ENCODE results near the gene GNLY. TPM values are rescaled to one million over a fixed set of nuclear protein-coding genes. Genes with fewer than 3 reads are reported as not detected.

GNLY gene
- total RNA-seq, 1 donor from 2014 or later = not detected

DNA sequence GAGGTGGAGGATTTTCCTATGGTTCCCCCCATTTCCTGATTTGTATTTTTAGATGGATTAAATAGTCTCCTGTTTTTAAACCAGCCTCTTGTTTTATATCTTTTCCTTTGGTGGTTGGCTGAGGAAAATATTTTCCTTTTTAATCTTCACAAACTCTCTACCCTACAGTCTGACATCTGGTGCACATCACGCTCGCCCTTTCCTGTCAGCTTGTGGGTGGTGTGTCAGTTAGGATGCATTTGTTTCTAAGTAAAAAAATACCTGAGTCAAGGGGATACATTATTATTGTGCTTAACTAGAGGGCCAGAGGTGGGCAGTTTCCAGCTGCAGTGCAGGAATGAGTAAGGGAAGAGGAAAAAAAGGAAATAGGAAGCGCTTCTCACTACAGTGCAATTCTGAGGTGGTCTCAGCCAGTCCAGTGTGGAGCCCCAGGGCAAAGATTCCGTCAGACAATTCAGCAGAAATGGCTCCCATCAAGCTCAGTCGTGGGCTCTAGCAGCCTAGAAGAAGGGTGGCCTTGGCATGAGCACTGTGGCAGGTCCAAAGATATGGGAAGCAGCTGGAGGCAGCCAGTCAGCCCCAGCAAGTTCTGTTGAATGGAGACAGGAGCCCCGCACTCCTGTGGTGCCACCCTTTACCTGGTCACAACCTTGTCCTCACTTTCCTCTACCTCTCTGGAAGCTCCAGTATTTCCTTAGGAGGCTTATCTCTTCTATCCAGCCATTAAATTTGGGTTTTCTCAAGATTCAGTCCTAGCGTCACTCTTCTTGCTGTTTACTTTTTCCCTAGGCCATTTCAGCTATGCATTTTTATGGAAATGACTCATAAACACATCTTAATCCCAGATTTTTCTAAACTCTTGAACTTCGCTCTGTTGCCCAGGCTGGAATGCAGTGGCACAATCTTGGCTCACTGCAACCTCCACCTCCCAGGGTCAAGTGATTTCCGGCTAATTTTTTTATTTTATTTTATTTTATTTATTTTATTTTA, 44.7 kb upstream of the GNLY start:
- DNase-seq (ENCODE audit: low spot score) = no peak
- no peaks in the 10 kb centered on the region for H3K9me3 Mint-ChIP-seq (ENCODE audit: low read depth)
- TF ChIP-seq, protein P1, sequence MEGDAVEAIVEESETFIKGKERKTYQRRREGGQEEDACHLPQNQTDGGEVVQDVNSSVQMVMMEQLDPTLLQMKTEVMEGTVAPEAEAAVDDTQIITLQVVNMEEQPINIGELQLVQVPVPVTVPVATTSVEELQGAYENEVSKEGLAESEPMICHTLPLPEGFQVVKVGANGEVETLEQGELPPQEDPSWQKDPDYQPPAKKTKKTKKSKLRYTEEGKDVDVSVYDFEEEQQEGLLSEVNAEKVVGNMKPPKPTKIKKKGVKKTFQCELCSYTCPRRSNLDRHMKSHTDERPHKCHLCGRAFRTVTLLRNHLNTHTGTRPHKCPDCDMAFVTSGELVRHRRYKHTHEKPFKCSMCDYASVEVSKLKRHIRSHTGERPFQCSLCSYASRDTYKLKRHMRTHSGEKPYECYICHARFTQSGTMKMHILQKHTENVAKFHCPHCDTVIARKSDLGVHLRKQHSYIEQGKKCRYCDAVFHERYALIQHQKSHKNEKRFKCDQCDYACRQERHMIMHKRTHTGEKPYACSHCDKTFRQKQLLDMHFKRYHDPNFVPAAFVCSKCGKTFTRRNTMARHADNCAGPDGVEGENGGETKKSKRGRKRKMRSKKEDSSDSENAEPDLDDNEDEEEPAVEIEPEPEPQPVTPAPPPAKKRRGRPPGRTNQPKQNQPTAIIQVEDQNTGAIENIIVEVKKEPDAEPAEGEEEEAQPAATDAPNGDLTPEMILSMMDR (IDR thresholded peaks at IDR 0.05) = no peak
- no peak overlapping the region for H3K4me3 Mint-ChIP-seq (ENCODE audit: unreplicated experiment)
- H3K36me3 Mint-ChIP-seq (ENCODE audit: low read depth) = peaks cover 41% of the 10 kb centered on the region
- H3K27ac Mint-ChIP-seq (ENCODE audit: unreplicated experiment) = peak overlapping the region; percentile 57
- H3K4me1 Mint-ChIP-seq (ENCODE audit: low read depth) = peaks cover 17% of the 10 kb centered on the region
- no peaks in the 10 kb centered on the region for H3K27me3 Mint-ChIP-seq (ENCODE audit: low read depth)

DNA sequence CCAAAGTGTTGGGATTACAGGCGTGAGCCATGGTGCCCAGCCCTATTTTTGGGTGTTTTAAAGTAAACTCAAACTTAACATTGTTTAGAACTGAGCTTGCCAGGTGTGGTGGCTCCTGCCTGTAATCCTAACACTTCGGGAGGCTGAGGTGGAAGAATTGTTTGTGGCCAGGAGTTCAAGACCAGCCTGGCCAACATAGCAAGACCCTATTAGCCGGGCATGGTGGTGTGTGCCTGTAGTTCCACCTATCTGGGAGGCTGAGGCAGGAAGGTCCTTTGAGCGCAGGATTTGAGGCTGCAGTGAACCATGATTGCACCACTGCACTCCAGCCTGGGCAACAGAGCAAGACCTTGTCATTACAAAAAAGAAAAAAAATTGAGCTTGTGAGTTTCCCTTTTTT, 43.7 kb upstream of the GNLY start:
- H3K9me3 Mint-ChIP-seq (ENCODE audit: low read depth) = no peaks in the 10 kb centered on the region
- peaks cover 37% of the 10 kb centered on the region for H3K36me3 Mint-ChIP-seq (ENCODE audit: low read depth)
- peaks cover 17% of the 10 kb centered on the region for H3K4me1 Mint-ChIP-seq (ENCODE audit: low read depth)
- no peak overlapping the region for H3K4me3 Mint-ChIP-seq (ENCODE audit: unreplicated experiment)
- TF ChIP-seq, protein P1 (IDR thresholded peaks at IDR 0.05) = no peak
- no peak overlapping the region for H3K27ac Mint-ChIP-seq (ENCODE audit: unreplicated experiment)
- DNase-seq (ENCODE audit: low spot score) = no peak
- H3K27me3 Mint-ChIP-seq (ENCODE audit: low read depth) = no peaks in the 10 kb centered on the region

DNA sequence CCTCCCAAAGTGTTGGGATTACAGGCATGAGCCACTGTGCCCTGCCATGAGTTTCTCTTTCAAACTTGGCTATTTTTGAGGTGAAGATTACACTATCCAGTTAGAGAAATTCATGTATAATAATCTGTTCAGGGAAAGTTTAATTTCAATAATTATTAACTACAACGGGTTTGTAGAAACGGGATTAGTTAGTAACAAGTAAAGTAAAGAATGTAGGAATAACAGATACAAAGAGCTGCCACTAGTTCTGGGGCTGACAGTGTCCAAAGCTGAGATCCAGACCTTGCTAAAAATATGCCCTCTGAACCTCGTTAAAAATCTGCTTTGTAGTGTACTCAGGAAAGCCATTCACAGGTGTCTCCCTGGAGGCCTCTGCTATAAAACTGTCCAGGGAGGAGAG, 43.1 kb upstream of the GNLY start:
- H3K36me3 Mint-ChIP-seq (ENCODE audit: low read depth) = peaks cover 36% of the 10 kb centered on the region
- no peak overlapping the region for H3K27ac Mint-ChIP-seq (ENCODE audit: unreplicated experiment)
- peaks cover 17% of the 10 kb centered on the region for H3K4me1 Mint-ChIP-seq (ENCODE audit: low read depth)
- H3K9me3 Mint-ChIP-seq (ENCODE audit: low read depth) = no peaks in the 10 kb centered on the region
- H3K27me3 Mint-ChIP-seq (ENCODE audit: low read depth) = no peaks in the 10 kb centered on the region
- H3K4me3 Mint-ChIP-seq (ENCODE audit: unreplicated experiment) = no peak overlapping the region
- DNase-seq (ENCODE audit: low spot score) = no peak
- TF ChIP-seq, protein P1 (IDR thresholded peaks at IDR 0.05) = no peak

DNA sequence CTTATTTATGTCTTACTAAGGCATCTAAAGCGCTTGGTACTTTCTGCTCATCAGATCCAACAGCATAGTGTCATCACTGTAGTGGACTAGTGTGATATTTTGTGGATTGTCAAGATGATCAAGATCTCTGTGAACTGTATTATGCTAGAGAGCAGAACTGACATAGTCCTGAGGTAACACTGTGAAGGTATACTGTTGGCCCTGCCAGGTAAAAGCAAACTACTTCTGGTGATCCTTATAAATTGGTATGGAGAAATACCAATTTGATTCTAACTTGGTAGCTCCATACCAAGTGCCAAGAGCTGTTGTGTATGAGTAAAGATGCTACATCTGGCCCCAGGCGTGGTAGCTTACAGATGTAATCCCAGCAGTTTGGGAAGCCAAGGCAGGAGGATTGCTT, 42.1 kb upstream of the GNLY start:
- Mint-ChIP-seq H3K4me1 (ENCODE audit: low read depth) (peaks cover 17% of the 10 kb centered on the region), H3K9me3 (ENCODE audit: low read depth) (no peaks in the 10 kb centered on the region), H3K36me3 (ENCODE audit: low read depth) (peaks cover 32% of the 10 kb centered on the region), H3K27me3 (ENCODE audit: low read depth) (no peaks in the 10 kb centered on the region), H3K4me3 (ENCODE audit: unreplicated experiment) (no peak overlapping the region), H3K27ac (ENCODE audit: unreplicated experiment) (no peak overlapping the region)
- DNase-seq (ENCODE audit: low spot score) = no peak
- TF ChIP-seq, protein P1 (IDR thresholded peaks at IDR 0.05) = no peak

DNA sequence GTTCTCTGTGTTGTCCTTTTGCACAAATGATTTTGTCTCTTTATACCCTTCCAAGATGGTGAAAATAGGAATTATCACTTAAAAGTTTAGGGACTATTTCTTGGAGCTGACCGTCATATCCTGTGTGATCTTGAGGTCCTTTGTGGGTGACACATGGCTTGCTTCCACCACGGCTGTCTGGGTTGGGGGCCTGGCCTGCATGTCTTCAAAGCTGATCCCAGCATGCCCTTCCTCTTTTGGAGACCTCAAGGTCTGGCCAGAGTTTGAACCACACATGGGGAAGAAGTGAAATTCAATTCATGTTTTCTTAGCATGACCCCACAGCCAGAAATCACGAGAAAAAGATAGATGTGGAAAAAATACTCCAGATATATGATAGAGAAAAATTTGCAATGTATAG, 40.2 kb upstream of the GNLY start:
- no peaks in the 10 kb centered on the region for H3K27me3 Mint-ChIP-seq (ENCODE audit: low read depth)
- H3K36me3 Mint-ChIP-seq (ENCODE audit: low read depth) = peaks cover 25% of the 10 kb centered on the region
- peaks cover 10% of the 10 kb centered on the region for H3K4me1 Mint-ChIP-seq (ENCODE audit: low read depth)
- no peak for DNase-seq (ENCODE audit: low spot score)
- no peak overlapping the region for H3K4me3 Mint-ChIP-seq (ENCODE audit: unreplicated experiment)
- TF ChIP-seq, protein P1 (IDR thresholded peaks at IDR 0.05) = no peak
- no peak overlapping the region for H3K27ac Mint-ChIP-seq (ENCODE audit: unreplicated experiment)
- H3K9me3 Mint-ChIP-seq (ENCODE audit: low read depth) = no peaks in the 10 kb centered on the region

All from chondrocyte (in vitro differentiated cells).